CD4-positive, alpha-beta T cell treated with Interleukin-15 for 1 hour (primary cell): ENCODE measurements around the gene GIMD1.
"Not testable (repeated sequence)": the region's sequence is repeated elsewhere in the genome, so short reads cannot be mapped to it uniquely, and the experiment has no call there.

ENCODE experiments used
- DNase-seq: peaks from one replicate; pipeline ENCODE4 v3.0.0-alpha.2; 2020

The GIMD1 gene

DNA sequence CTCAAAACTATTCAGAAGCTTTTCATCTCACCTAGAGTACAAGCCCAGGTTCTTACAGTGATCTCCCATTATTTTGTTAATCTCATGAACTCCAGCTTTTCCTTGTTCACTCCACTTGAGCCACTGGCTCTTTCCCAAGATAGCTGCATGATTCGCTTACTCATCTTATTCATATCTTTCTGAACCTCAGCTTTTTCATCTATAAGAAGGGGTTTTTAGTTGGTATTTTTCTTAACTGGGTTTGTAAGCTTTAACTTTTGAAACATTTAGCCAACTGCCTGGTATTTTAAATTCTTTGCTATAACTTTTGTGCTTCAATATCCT is 24.0 kb downstream of the GIMD1 start:
- no peak for DNase-seq

DNA sequence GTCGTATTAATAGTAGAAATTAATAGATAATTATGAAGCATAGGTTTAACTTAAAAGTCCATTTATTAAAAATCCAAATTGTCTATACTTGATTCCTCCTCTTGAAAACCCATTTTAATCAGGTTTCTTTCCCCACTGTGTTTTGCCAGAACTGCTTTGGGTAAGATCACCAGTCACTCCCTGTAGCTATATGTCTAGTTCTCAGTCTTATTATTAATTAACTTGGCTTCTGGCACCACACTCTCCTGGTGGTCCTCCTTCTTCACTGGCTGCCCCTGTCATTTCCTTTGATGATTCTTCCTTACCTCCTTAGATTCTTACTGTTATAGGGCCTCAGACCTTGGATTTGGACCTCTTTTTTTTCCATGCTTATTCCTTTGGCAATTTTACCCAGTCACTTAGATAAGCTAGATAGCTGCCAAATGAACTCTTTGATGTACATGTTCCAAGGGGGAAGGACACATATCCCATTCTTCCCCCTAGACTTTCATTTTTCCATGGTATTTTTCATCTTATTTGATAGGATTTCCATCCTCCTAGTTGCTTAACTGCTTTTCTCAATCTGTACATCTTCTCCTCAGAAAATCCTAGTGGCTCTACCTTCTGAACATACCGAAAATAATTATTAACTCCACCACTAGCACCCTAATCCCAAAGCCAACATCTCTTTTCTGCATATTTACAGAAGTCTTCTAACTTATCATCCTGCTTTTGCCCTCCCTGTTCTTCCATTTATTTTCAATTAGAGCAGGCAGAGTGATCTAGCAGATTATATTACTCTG is 24.5 kb downstream of the GIMD1 start:
- no peak for DNase-seq

DNA sequence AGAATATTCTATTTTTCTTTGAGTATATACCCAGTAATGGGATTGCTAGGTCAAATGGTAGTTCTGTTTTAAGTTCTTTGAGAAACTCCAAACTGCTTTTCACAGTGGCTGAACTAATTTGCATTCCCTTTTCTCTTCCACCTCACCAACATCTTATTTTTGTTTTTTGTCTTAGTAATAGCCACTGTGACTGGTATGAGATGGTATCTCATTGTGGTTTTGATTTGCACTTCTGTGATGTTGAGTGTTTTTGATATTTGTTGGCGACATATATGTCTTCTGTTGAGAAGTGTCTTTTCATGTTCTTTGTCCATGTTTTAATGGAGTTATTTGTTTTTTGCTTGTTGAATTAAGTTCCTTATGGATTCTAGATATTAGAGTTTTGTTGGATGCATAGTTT is 27.8 kb downstream of the GIMD1 start:
- no peak for DNase-seq

DNA sequence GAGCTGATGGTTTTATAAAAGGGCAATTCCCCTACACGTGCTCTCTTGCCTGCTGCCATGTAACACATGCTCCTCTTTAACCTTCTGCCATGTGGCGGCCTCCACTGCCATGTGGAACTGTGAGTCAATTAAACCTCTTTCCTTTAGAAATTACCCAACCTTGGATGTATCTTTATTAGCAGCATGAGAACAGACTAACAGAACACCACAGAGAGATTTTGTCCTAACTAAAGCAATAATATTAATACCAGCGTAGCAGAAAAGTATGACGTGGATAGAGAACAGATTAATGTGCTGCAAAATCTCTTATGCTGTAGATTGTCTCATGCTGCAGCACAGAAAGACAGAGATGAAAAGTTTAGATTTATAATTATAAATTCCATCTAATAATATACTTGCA is 29.1 kb downstream of the GIMD1 start:
- no peak for DNase-seq

DNA sequence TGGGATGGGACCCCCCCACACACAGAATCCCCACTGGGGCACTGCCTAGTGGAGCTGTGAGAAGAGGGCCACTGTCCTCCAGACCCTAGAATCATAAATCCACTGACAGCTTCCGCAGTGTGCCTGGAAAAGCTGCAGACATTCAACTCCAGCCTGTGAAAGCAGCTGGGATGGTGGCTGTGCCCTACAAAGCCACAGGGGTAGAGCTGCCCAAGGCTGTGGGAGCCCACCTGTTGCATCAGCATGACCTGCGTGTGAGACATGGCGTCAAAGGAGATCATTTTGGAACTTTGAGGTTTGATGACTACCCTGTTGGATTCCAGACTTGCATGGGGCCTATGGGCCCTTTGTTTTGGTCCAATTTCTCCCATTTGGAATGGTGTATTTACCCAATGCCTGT is 29.9 kb downstream of the GIMD1 start:
- DNase-seq: no peak

DNA sequence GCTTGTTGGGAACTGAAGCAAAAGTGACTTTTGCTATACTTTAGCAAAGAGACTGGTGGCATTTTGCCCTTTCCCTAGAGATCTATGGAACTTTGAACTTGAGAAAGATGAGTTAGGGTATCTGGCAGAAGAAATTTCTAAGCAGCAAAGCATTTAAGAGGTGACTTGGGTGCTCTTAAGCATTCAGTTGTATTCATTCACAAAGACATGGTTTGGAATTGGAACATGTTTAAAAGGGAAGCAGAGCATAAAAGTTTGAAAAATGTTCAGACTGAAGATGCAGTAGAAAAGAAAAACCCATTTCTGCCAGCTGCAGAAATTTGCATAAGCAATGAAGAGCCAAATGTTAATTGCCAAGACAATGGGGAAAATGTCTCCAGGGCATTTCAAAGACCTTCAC is 30.7 kb downstream of the GIMD1 start:
- DNase-seq: no peak

DNA sequence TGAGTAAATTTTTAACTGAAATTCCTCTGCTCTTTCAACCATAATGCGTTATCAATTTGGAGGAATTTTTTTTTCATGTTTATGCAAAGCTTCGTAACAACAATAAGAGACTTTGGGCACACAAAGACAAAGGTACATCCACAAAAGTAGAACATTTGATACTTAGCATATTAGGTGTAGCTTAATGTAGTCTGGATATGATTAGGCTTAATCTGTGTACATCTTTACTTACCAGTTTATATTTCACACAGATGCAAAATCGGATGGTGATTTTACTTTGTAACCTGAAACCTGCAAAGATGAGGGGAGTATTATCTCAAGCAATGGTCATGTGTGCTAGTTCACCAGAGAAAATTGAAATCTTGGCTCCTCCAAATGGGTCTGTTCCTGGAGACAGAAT is 32.0 kb downstream of the GIMD1 start:
- no peak for DNase-seq

DNA sequence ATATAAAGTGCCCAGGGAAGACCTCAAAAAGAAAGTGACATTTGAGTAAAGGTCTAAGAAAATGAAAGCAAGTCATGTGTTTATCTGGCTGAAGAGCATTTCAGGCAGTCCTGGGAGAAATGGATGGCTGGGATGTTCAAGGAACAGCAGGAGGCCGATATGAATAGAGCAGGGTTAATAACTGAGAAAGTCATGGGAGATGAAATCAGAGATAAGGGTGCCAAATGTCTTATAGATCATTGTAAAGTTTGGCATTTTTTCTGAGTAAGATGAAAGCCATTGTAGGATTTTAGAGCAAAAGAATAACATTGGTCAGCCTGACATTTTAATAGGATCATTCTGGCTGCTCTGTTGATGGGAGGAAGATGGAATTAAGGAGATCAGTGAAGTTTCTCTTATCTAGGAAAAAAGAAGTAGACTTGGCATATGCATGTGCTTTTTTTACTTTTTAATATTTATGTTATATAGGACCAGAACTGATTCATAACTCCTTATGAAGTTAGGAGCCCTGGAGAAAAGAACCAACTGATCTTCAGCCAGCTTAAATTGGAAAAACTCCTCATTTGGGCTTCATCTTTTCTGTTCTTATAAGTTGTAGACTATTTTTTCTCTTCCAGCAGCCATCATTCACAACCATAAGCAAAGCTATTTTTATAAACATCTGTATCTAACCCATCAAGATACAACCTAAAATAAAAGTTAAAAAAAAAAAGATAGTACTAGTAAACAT is 33.7 kb downstream of the GIMD1 start:
- DNase-seq: no peak

DNA sequence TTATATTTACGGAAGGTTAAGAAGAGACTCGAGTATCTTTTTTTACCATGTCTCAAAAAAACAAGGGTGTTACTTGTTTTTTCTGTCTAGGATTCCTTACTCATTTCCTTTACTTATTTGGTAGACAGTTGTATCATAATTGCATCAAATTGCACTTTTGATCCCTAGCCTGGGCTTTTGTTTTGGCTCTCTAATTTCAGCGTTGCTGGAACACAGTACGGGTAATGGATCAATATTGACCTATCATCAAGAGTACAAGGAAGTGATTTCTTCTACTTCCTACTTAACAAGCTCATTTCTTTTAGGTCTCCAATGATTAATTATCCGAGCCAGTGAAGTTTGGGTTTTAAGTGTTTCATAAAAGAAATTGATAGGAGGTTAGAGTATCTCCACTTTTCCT is 35.4 kb downstream of the GIMD1 start:
- no peak for DNase-seq

DNA sequence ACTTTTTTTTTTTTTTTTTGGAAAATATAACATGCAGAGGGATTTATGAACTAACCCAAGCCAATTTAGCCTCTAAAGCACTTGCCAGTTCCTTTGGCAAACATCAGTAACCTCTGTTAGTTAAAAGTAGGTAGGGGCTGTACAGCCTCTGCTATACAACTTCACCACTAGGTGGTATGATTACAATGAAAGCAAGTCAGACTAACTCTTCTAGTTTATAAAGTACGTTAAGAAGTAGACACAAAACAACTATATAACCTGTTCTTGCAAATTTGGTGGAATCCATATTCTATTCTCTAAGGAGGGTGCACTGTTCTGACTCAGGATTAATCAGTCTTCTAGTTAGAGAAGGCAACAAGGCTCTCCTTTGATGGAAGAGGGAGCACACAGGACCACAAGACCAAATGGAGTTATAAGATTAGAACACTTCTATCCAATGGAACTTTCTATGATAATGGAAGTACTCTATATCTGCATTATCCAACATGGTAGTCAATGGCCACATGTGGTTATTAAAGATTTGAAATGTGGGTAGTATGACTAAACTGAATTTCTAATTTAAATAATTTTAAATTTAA is 39.4 kb downstream of the GIMD1 start:
- no peak for DNase-seq

DNA sequence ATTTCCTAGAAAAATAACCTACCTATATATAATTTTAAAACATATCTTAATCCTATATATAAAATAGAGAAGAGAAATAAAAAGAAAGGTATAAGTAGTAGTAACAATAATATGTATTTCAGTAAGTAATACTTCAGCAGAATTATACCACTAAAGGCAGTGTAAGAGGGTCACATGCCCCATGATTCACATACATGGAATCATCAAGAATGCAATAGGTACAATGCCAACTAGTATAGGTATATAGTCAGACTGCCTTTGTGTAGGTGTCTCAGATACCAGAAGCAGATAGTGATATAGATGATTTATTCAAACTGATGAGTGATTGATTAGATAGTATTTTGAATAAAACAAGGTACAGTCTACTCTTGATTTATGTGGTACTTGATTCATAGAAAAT is 42.8 kb downstream of the GIMD1 start:
- no peak for DNase-seq

DNA sequence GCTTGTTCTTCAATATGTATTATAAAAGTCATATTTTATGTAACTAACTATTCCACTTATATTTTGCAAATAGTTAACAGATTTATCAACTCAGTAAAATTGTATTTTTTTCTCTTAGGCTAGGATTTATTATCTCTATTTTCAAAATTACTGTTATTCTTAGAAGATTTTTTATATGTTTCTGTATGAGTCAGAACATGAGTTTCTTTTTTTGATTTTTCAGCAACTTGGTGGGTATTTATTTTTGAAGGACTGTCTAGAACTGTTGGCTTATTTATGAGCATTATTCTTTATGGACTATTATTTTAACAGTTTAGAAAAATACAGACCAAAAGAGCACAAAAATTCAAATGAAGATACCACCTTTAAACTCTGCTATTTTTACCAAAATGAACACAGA is 45.5 kb downstream of the GIMD1 start:
- DNase-seq: no peak

DNA sequence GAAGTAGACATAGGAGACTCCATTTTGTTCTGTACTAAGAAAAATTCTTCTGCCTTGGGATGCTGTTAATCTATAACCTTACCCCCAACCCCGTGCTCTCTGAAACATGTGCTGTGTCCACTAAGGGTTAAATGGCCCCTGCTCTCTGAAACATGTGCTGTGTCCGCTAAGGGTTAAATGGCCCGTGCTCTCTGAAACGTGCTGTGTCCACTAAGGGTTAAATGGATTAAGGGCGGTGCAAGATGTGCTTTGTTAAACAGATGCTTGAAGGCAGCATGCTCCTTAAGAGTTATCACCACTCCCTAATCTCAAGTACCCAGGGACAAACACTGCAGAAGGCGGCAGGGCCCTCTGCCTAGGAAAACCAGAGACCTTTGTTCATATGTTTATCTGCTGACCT is 46.8 kb downstream of the GIMD1 start:
- not testable (repeated sequence) for DNase-seq

DNA sequence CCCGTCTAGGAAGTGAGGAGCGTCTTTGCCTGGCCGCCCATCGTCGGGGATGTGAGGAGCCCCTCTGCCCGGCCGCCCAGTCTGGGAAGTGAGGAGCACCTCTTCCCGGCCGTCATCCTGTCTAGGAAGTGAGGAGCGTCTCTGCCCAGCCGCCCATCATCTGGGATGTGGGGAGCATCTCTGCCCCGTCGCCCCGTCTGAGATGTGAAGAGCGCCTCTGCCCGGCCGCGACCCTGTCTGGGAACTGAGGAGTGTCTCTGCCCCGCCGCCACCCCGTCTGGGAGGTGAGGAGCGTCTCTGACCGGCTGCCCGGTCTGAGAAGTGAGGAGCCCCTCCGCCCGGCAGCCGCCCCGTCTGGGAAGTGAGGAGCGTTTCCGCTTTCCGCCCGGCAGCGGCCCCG is 47.4 kb downstream of the GIMD1 start:
- not testable (repeated sequence) for DNase-seq

DNA sequence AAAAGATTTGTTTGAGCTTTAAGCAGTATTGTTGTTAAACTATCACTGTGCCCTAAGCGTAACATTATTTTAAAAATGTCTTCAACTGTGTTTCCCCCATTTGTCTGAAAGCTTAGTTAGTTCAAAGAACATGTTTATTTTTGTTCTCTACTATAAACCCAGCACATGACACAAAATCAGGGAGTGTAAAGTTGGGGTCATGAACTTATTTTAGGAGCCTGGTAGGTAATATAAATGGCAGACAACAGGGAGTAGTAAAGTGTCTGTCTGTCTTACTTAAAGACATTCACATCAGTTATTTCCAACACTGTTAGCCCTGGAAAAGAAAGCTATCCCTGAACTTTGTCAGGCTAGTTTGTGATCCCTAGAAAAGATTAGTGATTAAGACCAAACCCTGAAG is 48.3 kb downstream of the GIMD1 start:
- no peak for DNase-seq

DNA sequence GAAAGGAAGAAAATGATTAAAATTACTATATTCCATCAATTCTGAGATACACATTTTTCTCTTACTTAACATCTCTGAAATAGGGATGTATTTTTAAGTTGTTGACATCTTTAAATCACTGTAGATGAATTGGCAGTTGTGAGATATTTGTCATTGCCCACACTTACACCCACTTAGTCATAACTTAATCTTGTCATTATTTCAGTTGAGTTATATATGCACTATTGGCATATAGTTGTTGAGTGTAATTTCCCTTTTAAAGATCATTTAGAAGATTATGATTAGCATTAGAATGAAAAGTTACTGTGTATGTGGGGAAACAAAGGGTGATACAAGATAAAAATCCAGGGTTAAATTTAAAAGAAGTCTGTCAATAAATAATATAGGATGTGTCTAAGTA is 50.1 kb downstream of the GIMD1 start:
- no peak for DNase-seq

DNA sequence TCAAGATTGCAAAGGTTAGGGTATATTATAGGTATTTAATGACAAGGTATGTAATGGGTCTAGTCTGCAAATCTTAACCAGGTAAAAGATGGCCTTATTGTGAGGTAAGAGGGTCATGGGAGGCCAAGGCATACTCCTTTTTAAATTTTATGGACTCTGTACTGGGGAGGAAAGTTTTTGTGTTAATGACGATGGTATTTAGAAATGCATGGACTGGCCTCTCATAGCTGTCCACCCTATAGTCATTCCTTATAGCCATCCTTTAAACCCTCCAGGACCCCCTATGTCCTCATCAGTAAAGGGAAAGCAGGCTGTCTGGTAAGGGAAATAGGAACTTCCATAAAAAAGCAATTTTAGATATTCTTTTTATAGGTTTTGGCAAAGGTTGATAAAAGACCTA is 50.8 kb downstream of the GIMD1 start:
- DNase-seq: no peak

DNA sequence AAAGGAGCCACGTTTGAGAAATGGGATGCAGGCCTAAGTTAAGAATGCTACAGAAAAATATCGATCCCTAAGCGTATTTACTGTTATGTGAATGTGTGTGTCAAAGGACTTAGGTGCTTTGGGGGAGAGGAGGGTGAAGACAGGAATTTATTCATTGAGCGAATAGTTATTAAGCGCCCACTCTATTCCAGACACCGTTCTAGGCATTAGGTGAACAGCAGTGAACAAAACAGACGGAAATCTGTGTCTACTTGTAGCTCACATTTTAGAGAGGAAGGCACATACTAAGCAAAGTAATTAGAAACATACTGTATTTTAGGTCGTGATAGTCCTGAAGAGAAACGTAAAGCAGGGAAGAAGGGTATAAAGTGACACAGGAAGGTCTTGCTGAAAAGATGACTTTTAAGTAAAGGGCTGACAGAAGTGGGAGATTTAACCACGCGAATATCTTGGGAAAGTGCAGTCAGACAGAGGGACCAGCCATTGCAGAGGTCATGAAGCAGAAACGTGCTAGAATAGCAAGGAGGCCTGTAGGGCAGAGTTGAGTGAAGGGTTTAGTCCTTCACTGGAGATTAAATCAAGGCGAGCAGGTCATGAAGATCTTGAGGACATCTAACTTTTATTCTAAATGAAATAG is 51.7 kb downstream of the GIMD1 start:
- no peak for DNase-seq

DNA sequence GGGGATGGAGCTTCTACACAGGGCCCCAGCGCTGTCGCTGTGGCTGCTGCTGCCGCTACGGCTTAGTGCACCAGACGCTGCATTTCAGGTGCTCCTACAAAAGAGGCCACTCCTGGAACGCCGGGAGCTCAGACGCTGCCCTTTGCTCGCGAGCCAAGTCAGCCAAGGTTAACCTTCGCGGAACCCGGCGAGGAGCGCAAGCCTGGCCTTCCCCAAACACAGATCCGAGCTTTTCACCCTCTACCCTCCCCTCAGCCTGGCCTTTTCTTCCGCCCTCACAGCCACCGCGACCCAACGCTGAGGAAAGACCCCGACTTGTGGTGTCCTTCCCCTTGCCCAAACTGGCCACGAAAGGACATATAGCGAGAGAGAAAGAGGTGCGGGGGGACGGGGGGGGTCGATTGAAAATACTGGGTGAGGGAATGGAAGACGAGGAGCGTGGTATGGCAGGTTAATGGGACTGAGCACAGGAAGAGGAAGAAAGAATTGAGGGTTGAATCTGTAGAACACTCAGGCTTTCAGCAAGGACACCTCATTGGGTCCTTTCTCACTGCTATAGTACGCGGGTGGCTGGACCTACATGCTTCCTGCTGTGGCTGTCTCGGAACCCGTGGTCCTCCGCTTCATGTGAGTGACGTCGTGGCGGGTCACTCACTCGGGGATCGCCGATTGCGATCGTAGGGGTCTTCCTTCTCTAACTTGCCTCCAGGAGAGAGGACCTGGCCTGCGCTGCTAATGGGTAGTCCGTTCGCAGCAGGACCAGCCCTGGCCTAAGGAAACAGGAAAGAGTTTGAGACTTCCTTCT is 52.4 kb downstream of the GIMD1 start, which contains the start of the genes AIMP1 and TBCK:
AIMP1 (plus strand) TSS at position 583 of the 805 bp plus-strand sequence. CDS start 8,460 bp downstream, outside the sequence.
TBCK (minus strand) TSS at position 242 of the 805 bp plus-strand sequence. CDS start 7,249 bp downstream, outside the sequence.
- DNase-seq: peak; percentile 91

DNA sequence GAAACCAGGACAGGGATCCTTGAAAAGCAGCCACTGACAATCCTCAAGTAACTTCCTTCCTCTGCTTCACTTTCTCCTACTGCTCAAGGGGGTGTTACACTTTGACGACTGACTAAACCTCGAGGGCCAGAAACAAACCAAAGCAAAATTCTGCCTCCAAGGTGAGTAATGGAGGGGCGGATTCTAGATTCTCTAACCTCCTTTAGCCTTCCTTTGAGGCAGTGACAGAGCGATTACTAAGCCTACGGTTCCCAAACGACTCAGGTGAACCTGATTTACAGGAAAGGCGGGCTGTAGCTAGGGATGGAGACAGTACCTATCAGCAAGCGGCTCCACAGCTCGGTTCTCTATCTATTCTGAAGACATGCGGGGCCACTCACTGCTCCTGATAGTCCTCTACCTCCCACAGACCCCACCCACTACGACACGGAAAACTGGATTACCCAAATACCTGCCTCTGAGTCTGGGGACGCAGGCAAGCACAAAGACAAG is 53.1 kb downstream of the GIMD1 start:
- no peak for DNase-seq

DNA sequence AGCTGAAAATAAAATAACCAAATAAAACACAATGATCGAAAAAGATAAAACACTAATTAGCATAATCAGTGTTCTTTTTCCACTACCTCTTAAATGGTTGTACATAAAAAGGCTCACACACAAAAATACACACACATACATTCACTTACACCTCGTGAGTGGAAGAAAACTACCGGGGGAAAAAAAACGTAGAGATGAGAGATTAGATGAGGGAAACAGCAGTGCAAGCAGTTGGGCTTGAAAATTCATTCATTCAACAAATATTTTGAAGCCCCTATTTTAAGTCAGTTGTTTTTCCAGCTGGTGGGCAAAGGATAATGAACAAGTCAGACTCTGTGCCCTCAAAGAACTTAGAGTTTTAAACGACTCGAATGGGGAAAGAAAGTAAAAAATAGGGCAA is 53.6 kb downstream of the GIMD1 start:
- DNase-seq: no peak

DNA sequence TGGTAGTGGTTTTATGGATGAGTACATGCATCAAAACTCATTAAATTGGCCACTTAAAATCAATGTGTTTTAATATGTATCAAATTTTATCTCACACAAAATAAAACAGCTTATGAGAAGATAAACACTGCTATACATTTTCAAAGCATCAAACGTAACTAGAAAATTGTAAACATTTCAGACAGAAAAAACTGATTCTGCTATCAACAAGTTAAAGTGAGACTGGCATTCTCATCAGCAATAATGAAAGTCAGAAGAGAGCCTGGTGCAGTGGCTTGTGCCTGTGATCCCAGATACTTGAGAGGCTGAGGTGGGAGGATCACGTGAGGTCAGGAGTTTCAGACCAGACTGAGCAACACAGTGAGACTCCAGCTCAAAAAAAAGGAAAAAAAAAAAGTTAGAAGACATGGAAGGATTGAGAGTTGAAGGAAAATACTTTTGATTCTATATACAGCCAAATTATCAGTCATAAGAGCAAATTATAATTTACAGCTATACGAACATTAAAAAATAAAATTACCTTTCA is 55.5 kb downstream of the GIMD1 start:
- no peak for DNase-seq
